K562 (cell line): ENCODE measurements around the gene VCX3B. TPM values are rescaled to one million over a fixed set of nuclear protein-coding genes. Genes with fewer than 3 reads are reported as not detected.

Source experiments
- ATAC-seq: fragments of 200-7000 bp; cut with Tn5 transposase; 3 replicates; pipeline ENCODE4 v1.9.1; 2020; ENCODE audit warnings: moderate library complexity
- BruUV-seq: library from RNA; stranded (reverse); fragments of 400-500 nt; replicated peaks from 2 replicates; lab custom pipeline; 2021; lab: Mats Ljungman, UMichigan
- CTCF ChIA-PET: fragments of 300-600 bp; formaldehyde crosslinking; extraction: SDS; loops from one replicate; lab custom pipeline; 2021; ENCODE audit warnings: low intra/inter-chr PET ratio; lab: Yijun Ruan, JAX
- POLR2A ChIA-PET: fragments of 300-600, 350-650 bp; sonication (Branson Sonifier 250); formaldehyde crosslinking; extraction: SDS; loops from one replicate; lab custom pipeline; 2021; ENCODE audit warnings: antibody characterized with exemption, inconsistent platforms; lab: Yijun Ruan, JAX
- DNase-seq, 4 experiments: peaks; one replicate each; pipeline versions ENCODE4 v3.0.0 to v3.0.0-alpha.2; 2011 to 2018; ENCODE audit warnings: low spot score in 3 of 4, mixed read lengths in 3 of 4; ENCODE audit errors: extremely low read depth in 1 of 4
- FAIRE-seq: peaks from 2 replicates; lab custom pipeline; 2011; peaks lifted over from hg19 to GRCh38; lab: Jason Lieb, UNC
- H2AFZ ChIP-seq: 2 replicates; pipeline ENCODE4 v1.6.0; 2011; ENCODE audit warnings: low read depth, low read length, control low read depth, inconsistent platforms
- H3K27ac ChIP-seq: fragments of 200-600 bp; 3 replicates; pipeline ENCODE4 v1.8.0; 2011; ENCODE audit warnings: low read depth, mild to moderate bottlenecking, control low read depth, inconsistent platforms, low read length, moderate library complexity, mixed read lengths; ENCODE audit errors: extremely low read depth
- H3K27me3 ChIP-seq, 2 experiments: fragments of 300-600 bp in 1 of 2; 2 replicates in 1 of 2; 3 replicates in 1 of 2; pipeline versions ENCODE4 v1.6.0 to v1.8.0; 2011; ENCODE audit warnings: inconsistent platforms in 2 of 2, low read length in 2 of 2, mild to moderate bottlenecking in 1 of 2, mixed read lengths in 1 of 2, moderate library complexity in 1 of 2; ENCODE audit not compliant: control insufficient read depth in 2 of 2, insufficient read depth in 2 of 2
- H3K36me3 ChIP-seq: fragments of 300-600 bp; 3 replicates; pipeline ENCODE4 v1.8.0; 2011; ENCODE audit warnings: mild to moderate bottlenecking, low read length, inconsistent platforms; ENCODE audit not compliant: control insufficient read depth, insufficient read depth
- H3K4me1 ChIP-seq, 2 experiments: fragments of 200-600 bp in 1 of 2; replicated peaks in 1 of 2; 2 replicates in 1 of 2; 3 replicates in 1 of 2; pipeline versions ENCODE4 v1.5.1 to v1.8.0; 2011; ENCODE audit warnings: inconsistent platforms in 2 of 2, low read length in 2 of 2, mild to moderate bottlenecking in 1 of 2, mixed read lengths in 1 of 2, moderate library complexity in 1 of 2; ENCODE audit not compliant: control insufficient read depth in 2 of 2, insufficient read depth in 2 of 2
- H3K4me2 ChIP-seq: 2 replicates; pipeline ENCODE4 v1.6.1; 2011; ENCODE audit warnings: low read length, control low read depth, inconsistent platforms, mixed read lengths; ENCODE audit not compliant: insufficient read depth
- H3K4me3 ChIP-seq: fragments of 200-600 bp; sonication (generic), shearing (Covaris generic); 2 replicates; pipeline ENCODE4 v1.5.1; 2016; ENCODE audit warnings: control low read depth, inconsistent platforms
- H3K79me2 ChIP-seq: fragments of 200-600 bp; 3 replicates; pipeline ENCODE4 v1.8.0; 2011; ENCODE audit warnings: low read length, inconsistent platforms; ENCODE audit not compliant: control insufficient read depth, insufficient read depth
- H3K9ac ChIP-seq, 2 experiments: 2 replicates each; pipeline versions ENCODE4 v1.6.0 to v1.6.1; 2011; ENCODE audit warnings: low read depth in 2 of 2, low read length in 2 of 2, control low read depth in 1 of 2, inconsistent platforms in 1 of 2, mild to moderate bottlenecking in 1 of 2, mixed read lengths in 1 of 2; ENCODE audit not compliant: insufficient read depth in 1 of 2
- H3K9me1 ChIP-seq: one replicate; pipeline ENCODE4 v1.6.0; 2011; ENCODE audit warnings: inconsistent platforms, mild to moderate bottlenecking, low read length, moderate library complexity; ENCODE audit not compliant: control insufficient read depth, insufficient read depth
- H3K9me3 ChIP-seq: replicated peaks from 2 replicates; pipeline ENCODE4 v1.5.1; 2011; ENCODE audit warnings: low read depth, low read length, inconsistent platforms; ENCODE audit not compliant: control insufficient read depth, insufficient read depth
- H4K20me1 ChIP-seq: replicated peaks from 2 replicates; pipeline ENCODE4 v1.6.1; 2011; ENCODE audit warnings: low read length, inconsistent platforms, mixed read lengths; ENCODE audit not compliant: control insufficient read depth, insufficient read depth
- CBFA2T2 ChIP-seq: fragments of 450-650 bp; conservative IDR thresholded peaks from 2 replicates; pipeline ENCODE4 v1.6.1; 2017; ENCODE audit warnings: mild to moderate bottlenecking
- DEAF1 ChIP-seq: fragments of 450-650 bp; formaldehyde crosslinking; IDR thresholded peaks from 2 replicates; pipeline ENCODE4 v1.4.0; 2020; ENCODE audit warnings: mild to moderate bottlenecking, moderate library complexity
- DMBX1 ChIP-seq: fragments of 250-450 bp; sonication (Bioruptor Pico); IDR thresholded peaks from 2 replicates; pipeline ENCODE4 v1.8.0; 2022; ENCODE audit warnings: inconsistent platforms, mild to moderate bottlenecking, moderate library complexity, borderline replicate concordance
- MITF ChIP-seq: IDR thresholded peaks from 2 replicates; pipeline ENCODE4 v1.6.1; 2014; ENCODE audit warnings: antibody characterized with exemption
- PPARD ChIP-seq: fragments of 250-450 bp; sonication (Bioruptor Pico); IDR thresholded peaks from 2 replicates; pipeline ENCODE4 v1.8.0; 2022; ENCODE audit warnings: inconsistent platforms, mild to moderate bottlenecking, moderate library complexity
- SMARCB1 ChIP-seq: IDR thresholded peaks from 2 replicates; pipeline ENCODE4 v1.6.1; 2011; ENCODE audit warnings: improper control_type of control experiment, low read depth; ENCODE audit not compliant: insufficient read length
- ZNF282 ChIP-seq: sonication (generic); formaldehyde crosslinking; IDR thresholded peaks from 2 replicates; pipeline ENCODE4 v1.8.1; 2023; ENCODE audit warnings: missing genetic modification reagents
- ZSCAN32 ChIP-seq: fragments of 450-650 bp; formaldehyde crosslinking; IDR thresholded peaks from 2 replicates; pipeline ENCODE4 v1.4.0; 2020; ENCODE audit warnings: mild to moderate bottlenecking, moderate library complexity
- WGBS: fragments of 100-300 bp; shearing (Covaris generic); methylation state at CpG from one replicate; pipeline ENCODE4 v1.1.6; 2016; ENCODE audit warnings: low coverage, mixed read lengths; ENCODE audit not compliant: insufficient coverage; ENCODE audit errors: missing lambda C conversion rate; 5-methylcytosine and 5-hydroxymethylcytosine counted together
- in situ Hi-C: fragments of 300-500 bp; cut with MboI; formaldehyde crosslinking; loops from 4 replicates; pipeline ENCODE4 v1.15.0; 2018; ENCODE audit warnings: inconsistent platforms, mixed read lengths
- intact Hi-C: fragments of 100-400 bp; cut with micrococcal nuclease; formaldehyde crosslinking; loops from 2 replicates; pipeline ENCODE4 v1.14.2; 2022
- polyA plus RNA-seq, 8 experiments: library from polyadenylated mRNA; depleted of rRNA in 4 of 8; stranded (reverse) in 5 of 8; unstranded in 3 of 8; fragments of >200 nt; fragmentation: Nextera tagmentation in 2 of 8; fragmentation: Illumina TruSeq in 1 of 8; extraction: Ambion mirVana in 2 of 8; extraction: Trizol in 1 of 8; gene quantifications; 2 replicates each; pipeline versions ENCODE4 v1.2.1 to v1.2.3, GENCODE V29; 2011 to 2014; ENCODE audit warnings: inconsistent platforms in 1 of 8, missing spikeins in 1 of 8
- total RNA-seq, 7 experiments: library from RNA; depleted of rRNA in 6 of 7; stranded (reverse); fragments of >200 nt in 6 of 7; fragmentation: Illumina TruSeq in 2 of 7; extraction: Trizol in 2 of 7; gene quantifications; 2 replicates each; pipeline versions ENCODE4 v1.2.1 to v1.2.3, GENCODE V29; 2011 to 2021; ENCODE audit warnings: low replicate concordance in 1 of 7
- TF ChIP-seq, protein P1 (sequence below), 2 experiments: fragments of 450-650 bp in 1 of 2; sonication (generic) in 1 of 2; formaldehyde crosslinking in 1 of 2; IDR thresholded peaks in 1 of 2; conservative IDR thresholded peaks in 1 of 2; 2 replicates each; pipeline versions ENCODE4 v1.6.1 to v1.8.1; 2016 to 2023; ENCODE audit warnings: mild to moderate bottlenecking in 2 of 2, moderate library complexity in 2 of 2, inconsistent platforms in 1 of 2, missing genetic modification reagents in 1 of 2

VCX3B gene
- total and polyA plus RNA-seq, 9 of the 15 experiments (the other 6 are each of a cell fraction or from before 2014, with no cell fraction given): 0.27 to 14.6 (median 3.2) TPM

DNA sequence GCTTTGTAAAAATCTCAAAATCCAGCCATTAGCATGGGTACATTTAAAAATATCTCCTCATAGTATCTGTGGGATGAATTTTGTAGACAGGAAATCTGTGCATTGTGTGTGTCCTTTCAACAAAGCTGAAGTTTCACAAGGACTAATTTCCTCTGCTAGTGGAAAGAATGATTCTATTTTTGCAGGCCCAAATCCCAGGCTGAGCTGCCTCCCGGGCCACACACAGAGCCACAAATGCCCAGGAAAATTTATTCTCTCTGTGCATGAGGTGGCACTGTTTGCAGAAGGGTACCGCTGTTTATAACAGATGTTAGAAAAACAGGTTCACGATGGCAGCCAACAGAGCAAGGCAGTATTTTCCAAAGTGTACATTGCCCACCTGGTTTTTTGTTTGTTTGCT is 11.0 kb upstream of the VCX3B start:
- TF ChIP-seq CBFA2T2 (no peak), ZSCAN32 (CRISPR knock-in tag) (no peak), MITF (no peak), ZNF282 (CRISPR knock-in tag) (no peak), DMBX1 (no peak), DEAF1 (CRISPR knock-in tag) (no peak), SMARCB1 (no peak), PPARD (CRISPR knock-in tag) (no peak)
- TF ChIP-seq, protein P1, sequence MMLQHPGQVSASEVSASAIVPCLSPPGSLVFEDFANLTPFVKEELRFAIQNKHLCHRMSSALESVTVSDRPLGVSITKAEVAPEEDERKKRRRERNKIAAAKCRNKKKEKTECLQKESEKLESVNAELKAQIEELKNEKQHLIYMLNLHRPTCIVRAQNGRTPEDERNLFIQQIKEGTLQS (IDR thresholded peaks at IDR 0.05): no peak
- TF ChIP-seq, protein P1 (CRISPR knock-in tag; conservative IDR thresholded peaks at IDR 0.05): no peak
- FAIRE-seq: no peak
- 0% methylated on average over 3 of the region's 3 CpGs for WGBS
- H3K27me3 ChIP-seq: no peaks in the 10 kb centered on the region
- H3K36me3 ChIP-seq: no peaks in the 10 kb centered on the region
- no TSS peak for BruUV-seq
- no peaks in the 10 kb centered on the region for H3K79me2 ChIP-seq
- no peaks in the 10 kb centered on the region for H3K4me1 ChIP-seq
- H3K4me2 ChIP-seq: no peak overlapping the region
- no peak overlapping the region for H3K4me3 ChIP-seq
- no peak overlapping the region for H3K9ac ChIP-seq
- in situ Hi-C loops: no loop called here
- H2AFZ ChIP-seq: no peak overlapping the region
- ATAC-seq: no peak
- no peaks in the 10 kb centered on the region for H3K9me1 ChIP-seq
- H3K27ac ChIP-seq: no peak overlapping the region
- intact Hi-C loops: no loop called here
- no peaks in the 10 kb centered on the region for H4K20me1 ChIP-seq
- CTCF ChIA-PET: no interaction called here
- no peaks in the 10 kb centered on the region for H3K9me3 ChIP-seq
- DNase-seq: no peak
- POLR2A ChIA-PET: no interaction called here
